T1000 (cell line): ENCODE results near the gene MIGA2.

ENCODE experiments used
- DNase-seq: peaks from one replicate; lab custom pipeline; 2025; ENCODE audit warnings: mixed read lengths; lab: John Stamatoyannopoulos, UW

The MIGA2 gene

GRCh38 chr9:129074106-129074505 is 37.7 kb downstream of the MIGA2 start:
- DNase-seq: no peak

GRCh38 chr9:129075996-129076639 is 39.7 kb downstream of the MIGA2 start:
- DNase-seq: no peak

GRCh38 chr9:129076640-129077037 is 40.2 kb downstream of the MIGA2 start:
- no peak for DNase-seq

- no peak for DNase-seq
Measured at GRCh38 chr9:129077236-129077635, 40.8 kb downstream of the MIGA2 start.

GRCh38 chr9:129078691-129079503 is 42.5 kb downstream of the MIGA2 start:
- DNase-seq: no peak

GRCh38 chr9:129079829-129080228 is 43.4 kb downstream of the MIGA2 start:
- no peak for DNase-seq

GRCh38 chr9:129080298-129080600 is 43.8 kb downstream of the MIGA2 start:
- DNase-seq: no peak

- peak; percentile 98 for DNase-seq
Measured at GRCh38 chr9:129080601-129081387, 44.4 kb downstream of the MIGA2 start, which contains the start of gene DOLPP1. TSS of gene DOLPP1 (plus strand) at chr9:129081111. CDS start at chr9:129081132, 21 bp downstream.

GRCh38 chr9:129081388-129081904 is 45.0 kb downstream of the MIGA2 start:
- no peak for DNase-seq

GRCh38 chr9:129084087-129084486 is 47.7 kb downstream of the MIGA2 start:
- no peak for DNase-seq

GRCh38 chr9:129089246-129089645 is 52.8 kb downstream of the MIGA2 start:
- DNase-seq: no peak

- DNase-seq: no peak
Measured at GRCh38 chr9:129093602-129094386, 57.4 kb downstream of the MIGA2 start.

GRCh38 chr9:129094387-129095169 is 58.2 kb downstream of the MIGA2 start:
- DNase-seq: no peak

GRCh38 chr9:129095170-129095667 is 58.8 kb downstream of the MIGA2 start:
- no peak for DNase-seq

GRCh38 chr9:129095908-129096307 is 59.5 kb downstream of the MIGA2 start:
- no peak for DNase-seq

- DNase-seq: no peak
Measured at GRCh38 chr9:129097671-129098306, 61.4 kb downstream of the MIGA2 start.

- no peak for DNase-seq
Measured at GRCh38 chr9:129098328-129098727, 61.9 kb downstream of the MIGA2 start.

- no peak for DNase-seq
Measured at GRCh38 chr9:129100383-129101169, 64.2 kb downstream of the MIGA2 start.

GRCh38 chr9:129101279-129101678 is 64.9 kb downstream of the MIGA2 start:
- no peak for DNase-seq
